ENCODE measurements around the gene OR4D6. TPM values are rescaled to one million over a fixed set of nuclear protein-coding genes. Genes with fewer than 3 reads are reported as not detected.

Gene OR4D6
- total and polyA plus RNA-seq, 2 donors from 2014 or later, result not detected

Other genes with a start within 250 kb of the OR4D6 start
- gene MPEG1, start 244.0 kb upstream of the OR4D6 start, total RNA-seq, result 33.1 TPM
- gene MPEG1, start 244.0 kb upstream of the OR4D6 start, polyA plus RNA-seq (ENCODE audit: insufficient read depth, low read depth, low replicate concordance), result 2.6 TPM
- not detected for gene OR5AN1, start 98.1 kb upstream of the OR4D6 start, total RNA-seq
- not detected for gene OR5AN1, start 98.1 kb upstream of the OR4D6 start, polyA plus RNA-seq (ENCODE audit: insufficient read depth, low read depth, low replicate concordance)
- not detected for gene OR5A2, start 30.5 kb upstream of the OR4D6 start, total RNA-seq
- gene OR5A2, start 30.5 kb upstream of the OR4D6 start, polyA plus RNA-seq (ENCODE audit: insufficient read depth, low read depth, low replicate concordance), result not detected
- not detected for gene OR5A1, start 20.5 kb upstream of the OR4D6 start, total RNA-seq
- not detected for gene OR5A1, start 20.5 kb upstream of the OR4D6 start, polyA plus RNA-seq (ENCODE audit: insufficient read depth, low read depth, low replicate concordance)
- not detected for gene OR4D10, start 16.4 kb downstream of the OR4D6 start, total RNA-seq
- not detected for gene OR4D10, start 16.4 kb downstream of the OR4D6 start, polyA plus RNA-seq (ENCODE audit: insufficient read depth, low read depth, low replicate concordance)
- gene OR4D11, start 46.6 kb downstream of the OR4D6 start, total RNA-seq, result not detected
- gene OR4D11, start 46.6 kb downstream of the OR4D6 start, polyA plus RNA-seq (ENCODE audit: insufficient read depth, low read depth, low replicate concordance), result not detected
- not detected for gene OR4D9, start 54.6 kb downstream of the OR4D6 start, total RNA-seq
- not detected for gene OR4D9, start 54.6 kb downstream of the OR4D6 start, polyA plus RNA-seq (ENCODE audit: insufficient read depth, low read depth, low replicate concordance)
- 53.8 TPM for gene OSBP, start 158.8 kb downstream of the OR4D6 start, total RNA-seq
- 25.9 TPM for gene OSBP, start 158.8 kb downstream of the OR4D6 start, polyA plus RNA-seq (ENCODE audit: insufficient read depth, low read depth, low replicate concordance)
- 35.4 TPM for gene PATL1, start 212.1 kb downstream of the OR4D6 start, total RNA-seq
- 12.3 TPM for gene PATL1, start 212.1 kb downstream of the OR4D6 start, polyA plus RNA-seq (ENCODE audit: insufficient read depth, low read depth, low replicate concordance)